AG10803 (cell line): ENCODE data around the gene SH3GL3.

Experiments
- DNase-seq: peaks from one replicate; pipeline ENCODE4 v3.0.0; 2010; ENCODE audit warnings: low read depth
- H3K4me3 ChIP-seq: 2 replicates; pipeline ENCODE4 v1.5.1; 2011; ENCODE audit warnings: mild to moderate bottlenecking, low read length, control low read depth
- CTCF ChIP-seq: conservative IDR thresholded peaks from 2 replicates; pipeline ENCODE4 v1.5.1; 2011; ENCODE audit warnings: mild to moderate bottlenecking, low read length, control low read depth, inconsistent platforms

The SH3GL3 gene

GRCh38 chr15:83651541-83651940, 204.4 kb downstream of the SH3GL3 start:
- no peak for TF ChIP-seq CTCF
- H3K4me3 ChIP-seq, result no peak overlapping the region
- no peak for DNase-seq

GRCh38 chr15:83652626-83653204, 205.6 kb downstream of the SH3GL3 start:
- DNase-seq, result no peak
- no peak overlapping the region for H3K4me3 ChIP-seq
- TF ChIP-seq CTCF, result no peak

- no peak for TF ChIP-seq CTCF
- DNase-seq, result no peak
- H3K4me3 ChIP-seq, result no peak overlapping the region
Observed at GRCh38 chr15:83653288-83653638, 206.1 kb downstream of the SH3GL3 start.

- no peak for TF ChIP-seq CTCF
- DNase-seq, result peak; percentile 36
- no peak within 1 kb of the TSS for H3K4me3 ChIP-seq
Observed at GRCh38 chr15:83653639-83654378, 206.7 kb downstream of the SH3GL3 start, which contains the start of gene ADAMTSL3. TSS of gene ADAMTSL3 (plus strand) at chr15:83654123. CDS start at chr15:83655762, 1,639 bp downstream.

- DNase-seq, result no peak
- TF ChIP-seq CTCF, result no peak
- no peak overlapping the region for H3K4me3 ChIP-seq
Observed at GRCh38 chr15:83654379-83655236, 207.5 kb downstream of the SH3GL3 start.

- no peak for DNase-seq
- TF ChIP-seq CTCF, result no peak
- H3K4me3 ChIP-seq, result no peak overlapping the region
Observed at GRCh38 chr15:83655237-83655616, 208.1 kb downstream of the SH3GL3 start.
